ENCODE results near the gene RASL10A.

RASL10A gene

DNA sequence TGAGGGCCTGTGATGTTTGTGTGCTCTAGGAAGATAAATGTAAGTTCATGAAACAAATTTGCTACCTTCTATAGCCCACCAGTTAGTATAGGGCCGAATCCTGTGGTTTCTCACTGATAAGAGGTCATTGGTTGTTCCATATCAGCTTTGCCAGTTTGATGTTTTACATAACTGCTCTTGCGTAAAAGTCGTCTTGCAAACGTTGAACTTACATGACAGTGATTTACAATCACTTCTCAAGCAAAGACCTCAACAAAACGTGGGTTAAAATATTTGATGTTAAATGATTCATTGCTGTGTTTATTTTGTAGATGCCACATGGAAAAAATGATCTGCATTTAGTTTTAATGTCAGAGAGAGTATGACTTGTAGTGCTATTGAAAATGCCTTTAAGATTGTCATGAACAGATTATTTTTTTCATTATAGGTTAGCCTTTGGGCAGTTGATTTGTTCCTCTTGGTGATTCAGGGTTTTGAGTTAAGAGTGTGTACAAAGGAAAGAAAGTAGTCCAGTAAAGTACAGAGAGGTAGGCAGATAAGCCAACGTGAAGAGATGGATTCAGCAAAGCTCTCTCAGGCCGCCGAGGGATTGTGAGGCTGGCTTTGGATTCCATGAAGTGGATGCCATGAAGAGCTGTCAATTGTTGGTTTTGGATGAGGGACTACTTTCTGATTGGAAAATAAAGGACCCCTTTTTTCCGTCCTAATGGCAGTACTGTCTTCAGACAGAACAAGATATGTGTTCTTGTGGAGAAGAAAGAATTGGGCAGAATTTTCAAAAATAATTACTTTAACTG is 44.8 kb downstream of the RASL10A start:
- no peak for DNase-seq (ENCODE audit: extremely low read depth in 1 of 2, low read depth in 1 of 2)

DNA sequence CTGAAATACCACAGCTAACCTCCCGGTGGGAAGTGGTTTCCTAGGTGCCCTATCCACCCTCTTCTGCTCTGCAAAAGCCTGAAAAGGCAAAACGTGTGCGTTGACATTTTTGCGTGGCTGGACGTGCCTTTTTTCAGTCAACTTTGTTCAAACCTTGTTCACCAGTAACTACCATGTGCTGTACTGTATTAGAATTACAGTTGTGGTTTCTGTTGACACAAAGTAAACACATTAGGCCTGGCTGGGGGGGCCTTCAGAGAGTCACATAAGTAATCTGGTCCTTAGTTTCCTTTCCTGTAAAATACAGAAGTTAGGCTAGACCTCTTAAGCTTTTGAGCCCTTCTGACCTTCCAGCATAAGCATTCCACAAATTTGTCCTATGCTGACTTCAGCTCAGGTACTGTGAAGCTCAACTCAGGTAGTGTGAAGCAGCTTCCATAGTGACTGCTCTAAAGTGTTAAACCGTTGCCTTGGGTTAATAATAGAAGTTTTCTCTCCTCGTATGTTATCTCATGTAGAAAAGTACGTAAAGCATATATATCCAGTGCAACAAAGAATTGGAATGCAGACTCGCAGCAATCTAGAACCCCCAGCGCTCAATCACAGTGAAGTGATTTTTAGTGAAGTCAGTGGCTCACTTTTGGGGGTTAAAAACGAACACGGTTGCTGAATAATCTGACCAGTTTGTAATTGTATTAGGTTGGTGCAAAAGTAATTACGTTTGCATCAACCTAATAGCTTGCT is 45.6 kb downstream of the RASL10A start:
- DNase-seq (ENCODE audit: extremely low read depth in 1 of 2, low read depth in 1 of 2): no peak

DNA sequence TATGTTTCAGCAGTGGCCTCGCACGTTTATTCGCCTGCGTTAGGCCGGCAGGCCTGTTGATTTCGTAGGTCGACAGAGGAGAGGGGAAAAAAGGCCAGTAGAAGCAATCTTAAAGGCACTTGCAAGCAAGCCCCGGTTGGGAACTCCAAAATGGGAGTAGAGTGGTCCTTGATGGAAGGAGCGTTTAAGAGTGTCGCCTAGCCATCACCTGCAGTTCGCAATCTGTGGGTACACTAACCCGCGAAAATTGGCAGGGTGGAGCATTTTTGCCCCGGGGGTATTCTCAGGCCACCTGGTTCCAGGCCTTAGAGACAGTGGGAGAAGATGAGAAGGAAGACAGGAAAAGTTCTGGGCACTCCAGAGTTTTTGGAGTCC is 46.3 kb downstream of the RASL10A start:
- DNase-seq (ENCODE audit: extremely low read depth in 1 of 2, low read depth in 1 of 2): no peak

DNA sequence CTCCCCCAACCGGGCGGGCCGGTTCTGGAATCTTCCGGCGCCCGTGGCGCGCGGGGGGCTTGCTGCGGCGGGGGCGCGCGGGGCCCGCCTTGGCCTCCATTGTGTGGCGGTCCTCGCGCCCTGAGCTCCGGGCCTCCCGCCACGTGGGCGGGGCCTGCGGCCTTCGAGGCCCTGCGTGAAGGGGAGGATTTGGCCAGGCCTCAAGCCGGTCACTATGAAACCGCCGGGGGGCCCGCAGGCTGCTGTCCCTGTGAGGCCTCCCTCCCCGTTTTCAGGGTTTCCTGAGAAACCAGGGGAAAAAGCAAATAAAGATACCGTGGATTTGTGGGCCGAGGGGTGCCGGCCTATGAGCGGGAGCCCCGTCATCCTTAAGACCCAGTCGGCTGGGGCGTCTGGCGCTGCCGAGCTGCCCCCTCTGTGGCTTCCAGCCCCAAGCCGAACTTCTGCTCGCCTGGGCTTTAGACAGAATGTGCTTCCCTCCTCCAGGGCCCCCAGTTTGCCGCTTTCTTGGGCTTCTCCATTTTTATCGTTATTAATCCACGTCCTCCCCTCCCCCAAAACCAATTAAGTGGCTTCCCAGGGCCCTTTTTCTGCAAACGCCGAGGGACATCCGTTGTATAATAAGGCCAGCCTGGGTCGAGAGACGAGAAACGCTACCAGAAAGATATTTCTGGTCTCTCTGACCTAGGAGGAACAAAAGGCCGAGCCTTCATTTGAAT is 46.8 kb downstream of the RASL10A start:
- DNase-seq (ENCODE audit: extremely low read depth in 1 of 2, low read depth in 1 of 2): no peak

DNA sequence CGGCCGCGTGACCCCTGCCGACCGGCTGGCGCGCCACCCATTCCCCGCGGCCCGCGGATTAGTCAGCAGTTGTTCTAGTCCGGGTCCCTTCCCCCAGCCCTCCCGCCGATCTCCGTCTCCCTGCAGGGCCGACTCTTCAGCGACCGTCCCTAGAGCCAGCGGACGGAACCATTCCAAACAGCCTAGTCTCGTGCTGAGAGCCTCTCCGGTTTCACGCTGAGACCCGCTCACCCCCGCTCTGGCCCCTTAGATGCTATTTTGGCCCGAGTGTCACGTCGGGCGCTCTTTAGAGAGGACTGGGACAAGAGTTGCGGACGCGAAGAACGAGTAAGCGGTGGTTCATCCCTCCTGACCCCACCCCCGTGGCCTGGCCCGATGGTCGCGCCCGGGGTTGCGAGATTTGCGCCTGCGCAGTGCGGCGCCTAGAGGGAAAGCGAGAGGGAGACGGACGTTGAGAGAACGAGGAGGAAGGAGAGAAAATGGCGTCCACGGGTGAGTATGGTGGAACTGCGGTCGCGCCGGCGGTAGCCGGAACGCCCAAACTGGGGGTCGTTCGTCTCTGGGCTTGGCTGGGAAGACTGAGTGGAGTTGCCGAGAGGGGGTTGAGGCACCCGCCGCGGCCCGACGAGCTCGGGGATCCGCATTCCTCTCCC is 47.5 kb downstream of the RASL10A start, which contains the start of the genes EWSR1 and RHBDD3:
Gene EWSR1 (plus strand): TSS at position 411 of the 653 bp plus-strand sequence. CDS start 69 bp downstream, at position 480.
Gene RHBDD3 (minus strand): TSS at position 124 of the 653 bp plus-strand sequence. CDS start 2,355 bp downstream, outside the sequence.
- peak; percentile 88 to 96 for DNase-seq (ENCODE audit: extremely low read depth in 1 of 2, low read depth in 1 of 2)

DNA sequence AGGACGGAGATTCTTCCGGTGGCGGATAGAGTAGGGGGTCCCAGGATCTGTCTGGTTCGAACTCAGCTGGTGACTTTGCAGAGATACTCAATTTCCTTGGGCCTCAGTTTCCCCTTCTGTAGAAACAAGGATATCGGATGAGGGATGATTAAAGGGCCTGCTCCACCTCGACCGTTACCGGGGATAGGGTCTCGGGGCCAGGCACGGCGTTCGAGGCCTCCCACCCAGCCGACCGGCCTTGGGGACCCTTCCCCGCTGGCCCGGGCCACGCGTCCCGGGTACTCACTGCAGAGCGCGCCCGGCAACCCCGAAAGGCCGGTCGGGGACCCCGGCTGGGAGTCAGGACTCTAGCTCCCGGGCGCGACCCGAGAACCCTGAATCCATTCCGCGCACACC is 48.0 kb downstream of the RASL10A start:
- no peak for DNase-seq (ENCODE audit: extremely low read depth in 1 of 2, low read depth in 1 of 2)

DNA sequence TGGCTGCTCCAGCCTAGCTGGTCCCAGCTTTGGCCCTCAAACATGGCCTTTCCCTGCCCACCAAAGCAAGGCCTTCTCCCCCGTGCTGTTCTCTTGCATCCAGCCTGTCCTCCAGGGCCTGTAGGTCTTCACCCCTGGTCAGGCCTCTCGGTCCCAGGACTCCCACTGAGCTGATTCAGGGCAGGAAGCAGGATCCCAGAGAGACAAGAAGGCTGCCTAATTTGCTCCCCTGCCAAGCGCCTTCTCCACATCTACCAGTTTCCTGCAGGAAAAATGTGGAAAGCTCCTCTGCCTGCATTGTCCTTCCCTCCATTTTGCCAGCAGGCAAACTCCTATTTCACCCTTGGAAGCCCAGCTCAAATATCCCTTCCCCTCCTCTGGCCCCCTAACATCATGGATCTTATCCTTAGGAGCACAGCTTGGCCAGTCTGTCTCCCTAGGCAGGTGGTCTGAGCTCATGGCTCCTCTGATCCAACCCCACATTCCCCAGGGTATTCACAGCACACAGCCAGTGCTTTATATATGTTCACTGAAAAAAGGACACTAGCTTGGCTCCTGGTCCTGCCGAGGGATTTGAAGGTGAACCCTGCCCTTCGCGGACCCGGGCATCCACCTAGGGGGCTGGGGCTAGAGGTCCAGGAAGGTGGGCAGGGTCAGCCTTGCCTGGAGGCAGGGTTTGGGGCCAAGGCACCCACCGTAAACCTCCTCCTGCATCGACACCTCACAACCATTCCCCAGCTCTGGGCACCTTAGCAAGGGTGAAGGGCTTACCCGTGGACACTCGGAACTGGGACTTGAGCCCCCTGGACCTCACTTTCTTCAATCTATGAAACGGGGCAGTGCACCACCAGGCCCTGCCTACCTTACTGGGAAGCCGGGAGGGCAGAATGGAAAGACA is 48.7 kb downstream of the RASL10A start:
- no peak for DNase-seq (ENCODE audit: extremely low read depth in 1 of 2, low read depth in 1 of 2)

DNA sequence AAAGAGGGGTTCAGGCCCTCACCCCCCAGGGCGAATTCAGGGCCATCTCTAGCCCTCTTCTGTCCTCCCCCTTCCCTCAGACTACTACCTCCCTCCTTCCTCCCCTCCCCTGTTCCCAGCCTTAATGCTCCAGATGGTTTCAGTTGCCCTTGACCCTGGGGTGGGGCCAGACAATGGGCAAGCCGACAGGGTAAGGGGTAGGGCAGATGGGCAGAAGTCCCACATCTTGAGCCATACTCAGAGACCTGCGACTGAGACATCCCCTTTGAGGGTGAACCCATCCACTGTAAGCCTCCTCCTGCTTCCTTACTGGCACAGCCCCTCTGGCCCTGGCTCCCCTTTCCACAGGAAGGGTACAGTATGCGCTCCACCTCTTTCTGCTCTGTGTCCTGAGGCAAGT is 49.6 kb downstream of the RASL10A start:
- DNase-seq (ENCODE audit: extremely low read depth in 1 of 2, low read depth in 1 of 2): no peak

DNA sequence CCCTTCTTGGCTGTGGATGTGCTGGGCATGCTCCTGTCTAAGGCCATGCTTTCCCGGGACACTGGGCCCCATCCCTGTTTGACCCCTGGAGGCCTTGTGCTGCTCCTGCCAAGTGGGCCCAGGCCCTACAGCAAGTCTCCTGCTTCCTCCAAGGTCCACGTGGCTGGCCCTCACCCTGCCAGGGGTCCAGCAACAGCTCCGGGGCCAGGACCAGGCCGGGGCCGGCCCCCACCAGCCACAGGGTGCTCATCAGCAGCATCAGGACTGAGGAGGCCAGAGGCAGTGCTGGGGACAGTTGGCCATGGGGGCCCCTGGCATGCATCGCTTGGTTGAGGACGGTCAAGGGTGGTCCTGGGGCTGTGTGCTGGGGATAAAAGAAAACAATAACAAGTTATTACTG is 50.2 kb downstream of the RASL10A start:
- DNase-seq (ENCODE audit: extremely low read depth in 1 of 2, low read depth in 1 of 2): no peak

DNA sequence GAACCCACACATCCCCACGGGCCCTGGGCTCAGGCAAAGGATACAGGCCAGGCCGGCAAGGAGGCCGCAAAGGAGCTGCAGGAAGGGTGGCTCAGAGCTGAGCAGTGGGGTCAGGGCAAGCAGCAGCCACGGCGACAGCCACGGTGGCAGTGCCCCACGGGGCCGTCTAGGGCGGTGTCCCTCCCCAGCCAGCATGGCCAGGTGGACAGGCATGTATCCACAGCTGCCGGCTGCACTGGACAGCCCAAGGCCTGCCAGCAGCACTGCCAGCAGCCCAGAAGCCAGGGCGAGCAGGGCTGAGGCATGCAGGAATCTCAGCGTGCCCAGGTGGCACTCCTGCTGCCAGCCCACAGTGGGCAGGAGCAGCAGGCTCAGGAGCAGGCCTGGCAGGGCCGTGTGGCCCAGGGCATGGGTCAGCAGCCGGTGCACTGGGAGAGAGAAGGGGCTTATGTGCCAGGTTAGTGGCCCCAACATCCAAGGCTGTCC is 51.7 kb downstream of the RASL10A start:
- no peak for DNase-seq (ENCODE audit: extremely low read depth in 1 of 2, low read depth in 1 of 2)

Measured in activated CD8-positive, alpha-beta memory T cell treated with anti-CD3 and anti-CD28 coated beads for 1 hour (primary cell).